HFF-Myc (cell line): Measurements from ENCODE around the gene PELI3.

Experiments
- DNase-seq: peaks from one replicate; pipeline ENCODE4 v3.0.0-alpha.2; 2011; ENCODE audit warnings: low read depth; ENCODE audit errors: extremely low read depth
- H3K4me3 ChIP-seq: replicated peaks from 2 replicates; pipeline ENCODE4 v1.5.1; 2011; ENCODE audit warnings: low read depth, mild to moderate bottlenecking, control low read depth, low read length
- TF ChIP-seq, protein P1 (sequence below): IDR thresholded peaks from 2 replicates; pipeline ENCODE4 v1.5.1; 2012; ENCODE audit warnings: mild to moderate bottlenecking, low read depth, low read length, control low read depth; ENCODE audit errors: missing control alignments

The PELI3 gene

DNA sequence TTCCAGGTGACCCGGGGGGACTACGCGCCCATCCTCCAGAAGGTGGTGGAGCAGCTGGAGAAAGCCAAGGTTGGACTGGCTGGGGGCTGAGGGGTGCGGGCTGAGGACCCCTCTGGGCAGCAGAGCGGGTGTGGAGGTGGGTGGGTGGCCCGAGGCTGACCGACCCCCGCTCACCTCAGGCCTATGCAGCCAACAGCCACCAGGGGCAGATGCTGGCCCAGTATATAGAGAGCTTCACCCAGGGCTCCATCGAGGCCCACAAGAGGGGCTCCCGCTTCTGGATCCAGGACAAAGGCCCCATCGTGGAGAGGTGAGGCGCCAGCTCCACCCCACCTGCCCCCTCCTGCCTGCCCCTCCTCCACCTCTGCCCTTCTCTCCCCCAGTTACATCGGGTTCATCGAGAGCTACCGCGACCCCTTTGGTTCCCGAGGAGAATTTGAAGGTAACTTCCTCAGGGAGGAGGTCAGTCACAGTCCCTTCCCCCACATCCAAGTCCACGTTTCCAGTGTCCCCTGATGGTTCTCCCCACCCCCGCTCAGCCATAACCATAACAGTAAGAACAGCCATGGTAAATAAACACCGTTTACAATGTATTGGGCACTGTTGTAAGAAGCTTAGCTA lies 24.7 kb downstream of the PELI3 start:
- DNase-seq = no peak
- H3K4me3 ChIP-seq = no peak overlapping the region
- TF ChIP-seq, protein P1, sequence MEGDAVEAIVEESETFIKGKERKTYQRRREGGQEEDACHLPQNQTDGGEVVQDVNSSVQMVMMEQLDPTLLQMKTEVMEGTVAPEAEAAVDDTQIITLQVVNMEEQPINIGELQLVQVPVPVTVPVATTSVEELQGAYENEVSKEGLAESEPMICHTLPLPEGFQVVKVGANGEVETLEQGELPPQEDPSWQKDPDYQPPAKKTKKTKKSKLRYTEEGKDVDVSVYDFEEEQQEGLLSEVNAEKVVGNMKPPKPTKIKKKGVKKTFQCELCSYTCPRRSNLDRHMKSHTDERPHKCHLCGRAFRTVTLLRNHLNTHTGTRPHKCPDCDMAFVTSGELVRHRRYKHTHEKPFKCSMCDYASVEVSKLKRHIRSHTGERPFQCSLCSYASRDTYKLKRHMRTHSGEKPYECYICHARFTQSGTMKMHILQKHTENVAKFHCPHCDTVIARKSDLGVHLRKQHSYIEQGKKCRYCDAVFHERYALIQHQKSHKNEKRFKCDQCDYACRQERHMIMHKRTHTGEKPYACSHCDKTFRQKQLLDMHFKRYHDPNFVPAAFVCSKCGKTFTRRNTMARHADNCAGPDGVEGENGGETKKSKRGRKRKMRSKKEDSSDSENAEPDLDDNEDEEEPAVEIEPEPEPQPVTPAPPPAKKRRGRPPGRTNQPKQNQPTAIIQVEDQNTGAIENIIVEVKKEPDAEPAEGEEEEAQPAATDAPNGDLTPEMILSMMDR = peak; percentile 41

DNA sequence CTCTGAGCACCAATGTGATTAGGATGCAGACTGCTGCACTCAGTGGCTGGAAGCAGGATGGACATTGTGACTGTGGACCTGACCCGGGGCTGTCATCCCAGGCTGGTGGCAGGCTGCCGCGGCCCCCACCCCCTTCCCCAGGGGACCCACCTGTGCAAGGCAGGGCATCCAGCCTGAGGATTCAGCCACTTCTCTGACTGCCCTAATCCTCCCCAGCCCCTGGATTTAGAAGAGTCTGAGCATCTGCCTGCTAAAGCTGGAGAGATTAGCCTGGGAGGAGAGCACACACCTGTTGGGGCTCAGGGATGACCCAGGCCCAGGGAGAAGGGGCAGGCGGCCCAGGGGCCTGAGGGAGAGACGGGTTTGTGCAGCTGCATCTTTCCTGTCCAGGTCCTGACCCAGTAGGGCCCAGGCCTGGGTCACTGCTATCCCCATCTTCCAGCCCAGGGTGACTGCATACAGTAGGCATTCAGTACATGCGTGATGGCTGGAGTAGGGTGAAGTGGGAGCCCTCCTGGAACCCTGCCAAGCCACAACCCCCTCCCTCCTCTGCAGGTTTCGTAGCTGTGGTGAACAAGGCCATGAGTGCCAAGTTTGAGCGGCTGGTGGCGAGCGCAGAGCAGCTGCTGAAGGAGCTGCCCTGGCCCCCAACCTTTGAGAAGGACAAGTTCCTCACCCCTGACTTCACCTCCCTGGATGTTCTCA lies 25.6 kb downstream of the PELI3 start:
- H3K4me3 ChIP-seq = no peak overlapping the region
- TF ChIP-seq, protein P1 = no peak
- no peak for DNase-seq

DNA sequence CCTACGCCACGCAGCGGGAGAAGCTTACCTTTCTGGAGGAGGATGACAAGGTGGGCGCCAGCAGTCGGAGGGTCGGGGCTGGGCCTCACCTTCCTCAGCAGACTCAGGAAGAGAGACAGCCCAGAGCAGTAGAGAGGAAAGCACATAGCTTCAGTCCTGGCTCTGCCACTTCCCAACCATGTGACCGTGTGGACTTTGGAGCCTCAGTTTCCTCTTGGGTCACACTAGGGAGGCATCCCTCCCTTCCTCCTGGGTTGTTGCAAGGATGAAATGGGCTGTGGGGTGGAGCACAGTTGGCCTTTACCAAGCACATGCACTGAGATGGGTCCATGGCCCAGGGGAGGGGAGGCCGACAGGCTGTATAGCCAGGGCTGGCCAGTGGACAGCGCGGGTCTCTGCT lies 26.4 kb downstream of the PELI3 start:
- no peak for DNase-seq
- TF ChIP-seq, protein P1 = no peak
- H3K4me3 ChIP-seq = no peak overlapping the region

DNA sequence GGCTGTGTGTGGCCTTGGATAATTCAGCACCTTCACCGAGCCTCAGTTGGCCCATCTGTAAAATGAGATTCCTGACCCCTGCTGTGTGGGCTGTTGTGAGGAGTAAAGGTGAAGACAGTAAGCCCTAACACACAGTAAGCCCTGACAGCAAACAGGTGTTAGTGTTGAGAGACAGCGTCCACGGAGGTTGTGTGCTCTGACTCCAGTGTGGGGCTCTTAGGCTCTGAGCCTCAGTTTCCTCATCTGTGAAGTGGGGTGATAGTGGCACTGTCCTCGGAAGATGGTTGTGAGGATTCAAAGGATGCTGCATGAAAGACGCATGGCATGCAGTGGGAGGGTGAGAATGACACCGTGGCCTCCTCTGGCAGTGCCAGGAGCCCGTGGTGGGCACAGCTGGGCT lies 27.8 kb downstream of the PELI3 start:
- TF ChIP-seq, protein P1 = no peak
- H3K4me3 ChIP-seq = no peak overlapping the region
- DNase-seq = no peak

DNA sequence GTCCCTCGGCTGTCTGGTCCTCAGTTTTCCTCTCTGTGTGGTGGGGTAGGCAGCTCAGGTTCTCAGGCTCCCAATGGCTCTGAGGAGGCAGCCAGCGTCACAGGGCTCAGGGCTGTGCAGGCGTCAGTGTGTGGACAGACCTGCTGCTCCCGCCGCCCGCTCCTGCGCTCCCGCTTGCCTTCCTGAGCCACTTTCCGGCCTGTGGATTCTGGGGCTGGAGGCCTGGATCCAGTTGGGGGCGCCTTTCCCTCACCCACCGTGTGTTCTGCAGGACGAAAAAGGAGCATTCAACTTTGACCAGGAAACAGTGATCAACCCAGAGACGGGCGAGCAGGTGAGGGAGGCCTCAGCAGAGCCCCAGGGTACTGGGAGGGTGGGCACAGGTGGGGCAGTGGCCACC lies 28.2 kb downstream of the PELI3 start:
- no peak overlapping the region for H3K4me3 ChIP-seq
- TF ChIP-seq, protein P1 = no peak
- DNase-seq = no peak

DNA sequence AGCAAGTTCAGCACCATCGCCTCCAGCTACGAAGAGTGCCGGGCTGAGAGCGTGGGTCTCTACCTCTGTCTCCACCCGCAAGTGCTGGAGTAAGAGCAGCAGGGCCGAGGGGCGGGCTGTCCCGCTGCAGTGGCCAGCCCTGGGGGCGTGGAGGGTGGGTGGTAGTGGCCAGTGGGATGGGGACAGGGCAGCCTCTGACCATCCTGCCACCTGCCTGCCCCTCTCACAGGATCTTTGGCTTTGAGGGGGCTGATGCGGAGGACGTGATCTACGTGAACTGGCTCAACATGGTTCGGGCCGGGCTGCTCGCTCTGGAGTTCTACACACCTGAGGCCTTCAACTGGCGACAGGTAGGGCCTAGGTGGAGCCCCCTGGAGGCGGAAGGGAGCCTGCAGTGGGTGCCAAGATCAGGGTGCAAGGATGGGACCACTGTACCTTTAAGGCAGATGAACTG lies 28.7 kb downstream of the PELI3 start:
- TF ChIP-seq, protein P1 = peak; percentile 47
- H3K4me3 ChIP-seq = no peak overlapping the region
- no peak for DNase-seq

DNA sequence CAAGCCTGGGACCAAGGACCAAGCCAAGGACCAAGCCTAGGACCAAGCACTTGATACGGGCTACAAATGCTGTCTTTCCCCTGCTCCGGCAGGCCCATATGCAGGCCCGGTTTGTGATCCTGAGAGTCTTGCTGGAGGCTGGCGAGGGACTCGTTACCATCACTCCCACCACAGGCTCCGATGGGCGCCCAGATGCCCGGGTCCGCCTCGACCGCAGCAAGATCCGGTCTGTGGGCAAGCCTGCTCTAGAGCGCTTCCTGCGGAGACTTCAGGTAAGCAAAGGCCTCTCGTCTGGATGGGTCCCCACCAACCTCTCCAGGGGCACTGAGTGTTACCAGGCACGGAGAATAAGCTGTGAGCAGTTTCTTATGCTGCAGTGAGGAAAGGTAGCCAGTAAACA lies 30.5 kb downstream of the PELI3 start:
- TF ChIP-seq, protein P1 = no peak
- no peak for DNase-seq

More for the DNA sequence above, 30.5 kb downstream of the PELI3 start:
- no peak overlapping the region for H3K4me3 ChIP-seq
